OCI-LY3 (cell line): ENCODE measurements around the gene CA10.

Source experiments
- H2AFZ ChIP-seq: fragments of 200-600, 300-600 bp; shearing (Covaris generic); 2 replicates; pipeline ENCODE4 v1.6.0; 2014; ENCODE audit warnings: antibody characterized with exemption, low read depth, low read length
- H3K27ac ChIP-seq: fragments of 200-600, 300-600 bp; sonication (generic); 2 replicates; pipeline ENCODE4 v1.5.1; 2014; ENCODE audit warnings: mild to moderate bottlenecking, low read length, moderate library complexity, mixed read lengths
- H3K27me3 ChIP-seq: fragments of 200-600, 300-600 bp; sonication (generic); 2 replicates; pipeline ENCODE4 v1.6.1; 2014; ENCODE audit warnings: low read depth, low read length, mixed read lengths
- H3K36me3 ChIP-seq: fragments of 200-600, 300-600 bp; sonication (generic); replicated peaks from 2 replicates; pipeline ENCODE3; 2014; ENCODE audit warnings: low read depth, low read length, mixed read lengths
- H3K4me1 ChIP-seq: fragments of 300-600, 200-600 bp; sonication (generic); 2 replicates; pipeline ENCODE4 v1.6.1; 2014; ENCODE audit warnings: low read length, mixed read lengths
- H3K4me2 ChIP-seq: fragments of 200-600, 300-600 bp; sonication (generic); 2 replicates; pipeline ENCODE4 v1.6.1; 2014; ENCODE audit warnings: low read length, mixed read lengths
- H3K4me3 ChIP-seq: fragments of 300-600, 200-600 bp; sonication (generic); 2 replicates; pipeline ENCODE4 v1.5.1; 2014; ENCODE audit warnings: antibody characterized with exemption, mild to moderate bottlenecking, low read length, moderate library complexity
- H3K79me2 ChIP-seq: fragments of 300-600, 200-600 bp; shearing (Covaris generic); 2 replicates; pipeline ENCODE4 v1.6.1; 2014; ENCODE audit warnings: mild to moderate bottlenecking, low read length, mixed read lengths
- H3K9ac ChIP-seq: fragments of 300-600, 200-600 bp; shearing (Covaris generic); 2 replicates; pipeline ENCODE4 v1.6.0; 2014; ENCODE audit warnings: mild to moderate bottlenecking, low read length, moderate library complexity
- H3K9me3 ChIP-seq: fragments of 200-600, 300-600 bp; shearing (Covaris generic); 2 replicates; pipeline ENCODE4 v1.6.1; 2014; ENCODE audit warnings: low read length, mixed read lengths; ENCODE audit not compliant: insufficient read depth
- H4K20me1 ChIP-seq: fragments of 200-600, 300-600 bp; sonication (generic); 2 replicates; pipeline ENCODE4 v1.6.1; 2016; ENCODE audit warnings: low read length, mixed read lengths; ENCODE audit not compliant: insufficient read depth
- CTCF ChIP-seq: fragments of 200-600, 300-600 bp; sonication (generic); IDR thresholded peaks from 2 replicates; pipeline ENCODE4 v1.5.1; 2014; ENCODE audit warnings: antibody characterized with exemption, low read length, low read depth
- EZH2phosphoT487 ChIP-seq: fragments of 200-600 bp; shearing (Covaris generic); IDR thresholded peaks from 2 replicates; pipeline ENCODE4 v1.6.1; 2018; ENCODE audit warnings: antibody characterized with exemption, mixed run types, low read depth

Gene CA10

GRCh38 chr17:51997723-51998122 lies 160.8 kb downstream of the CA10 start:
- Histone ChIP-seq H3K27me3 (no peaks in the 10 kb centered on the region), H3K9me3 (no peaks in the 10 kb centered on the region), H2AFZ (no peak overlapping the region), H3K27ac (no peak overlapping the region), H3K36me3 (no peaks in the 10 kb centered on the region), H3K4me3 (no peak overlapping the region), H4K20me1 (no peaks in the 10 kb centered on the region), H3K79me2 (no peaks in the 10 kb centered on the region), H3K9ac (no peak overlapping the region), H3K4me1 (no peaks in the 10 kb centered on the region), H3K4me2 (no peak overlapping the region)
- TF ChIP-seq EZH2phosphoT487 (no peak), CTCF (no peak)

- Histone ChIP-seq H3K36me3 (no peaks in the 10 kb centered on the region), H3K9me3 (no peaks in the 10 kb centered on the region), H3K4me3 (no peak overlapping the region), H3K27ac (no peak overlapping the region), H3K9ac (no peak overlapping the region), H3K27me3 (no peaks in the 10 kb centered on the region), H3K79me2 (no peaks in the 10 kb centered on the region), H3K4me1 (no peaks in the 10 kb centered on the region), H2AFZ (no peak overlapping the region), H4K20me1 (no peaks in the 10 kb centered on the region), H3K4me2 (no peak overlapping the region)
- no peak for TF ChIP-seq CTCF
- no peak for TF ChIP-seq EZH2phosphoT487
These were observed 162.6 kb downstream of the CA10 start for GRCh38 chr17:51995797-51996403.

GRCh38 chr17:51992864-51993416 lies 165.6 kb downstream of the CA10 start:
- Histone ChIP-seq H3K4me2 (no peak overlapping the region), H3K36me3 (no peaks in the 10 kb centered on the region), H3K79me2 (no peaks in the 10 kb centered on the region), H3K27me3 (no peaks in the 10 kb centered on the region), H3K4me3 (no peak overlapping the region), H3K9ac (no peak overlapping the region), H4K20me1 (no peaks in the 10 kb centered on the region), H3K27ac (no peak overlapping the region), H3K9me3 (no peaks in the 10 kb centered on the region), H2AFZ (no peak overlapping the region), H3K4me1 (no peaks in the 10 kb centered on the region)
- TF ChIP-seq CTCF (no peak), EZH2phosphoT487 (no peak)

GRCh38 chr17:51971121-51971520 lies 187.4 kb downstream of the CA10 start:
- Histone ChIP-seq H2AFZ (no peak overlapping the region), H3K9me3 (no peaks in the 10 kb centered on the region), H3K4me3 (no peak overlapping the region), H3K9ac (no peak overlapping the region), H3K79me2 (no peaks in the 10 kb centered on the region), H3K36me3 (no peaks in the 10 kb centered on the region), H3K4me2 (no peak overlapping the region), H3K27ac (no peak overlapping the region), H3K4me1 (no peaks in the 10 kb centered on the region), H4K20me1 (no peaks in the 10 kb centered on the region), H3K27me3 (no peaks in the 10 kb centered on the region; the same call in 1 of the 2 replicates)
- TF ChIP-seq CTCF (no peak), EZH2phosphoT487 (no peak)
